NCI-H1694 treated with DMSO at 0.1 percent for 48 hours (cell line): Measurements from ENCODE around the gene PHF12.
"Not testable (repeated sequence)": the region's sequence is repeated elsewhere in the genome, so short reads cannot be mapped to it uniquely, and the experiment has no call there.

Experiments
- DNase-seq: peaks from one replicate; lab custom pipeline; 2025; lab: John Stamatoyannopoulos, UW

The PHF12 gene

GRCh38 chr17:28882154-28882895 is 69.0 kb downstream of the PHF12 start:
- DNase-seq = no peak

DNA sequence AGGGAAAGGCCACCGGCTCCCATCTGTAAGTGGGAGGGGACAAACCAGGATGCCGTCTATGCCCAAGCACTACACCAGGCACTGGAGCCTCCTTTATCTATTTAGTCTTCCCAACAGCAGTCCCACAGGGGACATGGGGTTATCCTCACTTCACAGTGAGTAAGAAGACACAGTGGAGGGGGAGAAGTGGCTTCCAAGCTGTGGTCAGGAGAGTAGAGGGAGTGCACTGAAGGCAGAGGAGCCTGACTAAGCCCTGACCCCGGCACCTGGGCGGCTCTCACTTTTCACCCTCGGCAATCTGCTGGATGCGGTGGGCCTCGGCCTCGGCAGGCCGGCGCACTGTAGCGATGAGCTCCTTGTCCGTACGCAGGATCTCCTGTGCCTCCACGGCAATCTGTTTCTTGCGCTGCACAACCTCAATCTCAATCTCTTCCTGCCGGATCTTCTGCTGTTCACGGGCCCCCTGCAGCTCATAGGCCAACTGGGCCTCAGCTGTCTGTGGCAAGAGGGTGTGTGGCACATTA is 69.7 kb downstream of the PHF12 start:
- no peak for DNase-seq

- DNase-seq = no peak
Measured at GRCh38 chr17:28880572-28880945, 70.8 kb downstream of the PHF12 start.

- DNase-seq = no peak
Measured at GRCh38 chr17:28879886-28880571, 71.3 kb downstream of the PHF12 start.

DNA sequence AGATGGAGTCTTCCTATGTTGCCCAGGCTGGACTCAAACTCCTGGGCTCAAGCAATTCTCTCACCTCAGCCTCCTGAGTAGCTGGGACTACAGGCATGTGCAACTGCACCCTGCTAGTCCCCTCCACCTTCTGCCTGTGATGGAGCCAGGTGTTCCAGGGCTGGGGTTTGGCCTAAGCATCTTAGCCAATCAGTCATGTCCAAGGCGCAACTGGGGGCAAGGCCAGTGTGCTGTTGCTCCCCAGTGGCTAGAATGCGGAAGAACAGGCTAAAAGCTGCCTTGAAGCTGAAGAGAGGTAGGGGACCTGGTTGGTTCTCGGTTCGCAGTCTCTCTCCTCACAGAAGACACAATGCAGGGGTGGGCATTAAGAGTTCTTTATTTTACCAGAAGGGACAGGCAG is 72.3 kb downstream of the PHF12 start:
- peak; percentile 26 for DNase-seq

DNA sequence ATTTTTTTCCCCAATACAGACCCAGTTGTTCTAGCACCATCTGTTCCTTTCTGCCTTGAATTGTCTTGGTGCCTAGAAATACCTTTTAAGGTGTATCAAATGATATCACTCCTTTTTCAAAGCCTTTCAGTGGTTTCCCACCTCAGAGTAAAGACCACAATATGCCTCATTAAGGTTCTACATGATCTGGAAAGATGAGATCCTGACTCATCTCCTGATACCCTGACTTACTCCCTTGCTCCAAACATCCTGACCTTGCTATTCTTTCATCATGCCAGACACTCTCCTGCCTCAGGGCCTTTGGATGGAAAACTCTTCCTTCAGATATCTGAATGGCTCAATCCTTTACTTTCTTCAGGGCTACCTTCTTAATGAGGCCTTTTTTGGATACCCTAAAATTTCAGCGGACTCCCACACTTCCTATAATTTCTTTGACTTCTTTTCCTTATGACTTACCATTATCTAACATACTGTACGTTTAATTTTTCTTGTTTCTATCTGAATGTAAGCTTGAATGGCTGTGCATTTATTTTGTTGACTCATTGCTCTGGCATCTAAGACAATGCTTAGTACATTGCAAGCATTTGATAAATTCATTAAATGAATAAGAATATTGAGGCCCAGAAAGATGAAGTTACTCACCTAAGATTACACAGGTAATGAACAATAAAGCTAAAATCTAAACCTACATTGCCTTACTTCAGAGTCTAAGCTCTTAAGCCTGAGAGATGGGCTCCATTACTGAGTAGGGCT is 73.0 kb downstream of the PHF12 start:
- no peak for DNase-seq

- DNase-seq = not testable (repeated sequence)
Measured at GRCh38 chr17:28877150-28877711, 74.1 kb downstream of the PHF12 start.

- no peak for DNase-seq
Measured at GRCh38 chr17:28875848-28876550, 75.3 kb downstream of the PHF12 start.

DNA sequence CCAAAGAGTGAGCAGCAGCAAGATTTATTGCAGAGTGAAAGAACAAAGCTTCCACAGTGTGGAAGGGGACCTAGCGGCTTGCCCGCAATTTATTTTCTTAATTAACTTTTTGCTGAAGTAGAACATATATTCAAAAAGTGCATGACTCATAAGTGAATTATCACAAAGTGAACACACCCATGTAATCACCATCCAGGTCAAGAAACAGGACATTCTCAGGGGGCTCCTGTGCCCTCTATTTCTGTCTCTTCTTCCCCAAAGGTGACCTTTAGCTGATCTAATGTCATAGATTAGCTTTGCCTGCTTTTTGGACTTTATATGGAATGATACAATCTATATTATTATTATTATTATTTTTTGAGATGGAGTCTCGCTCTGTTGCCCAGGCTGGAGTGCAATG is 76.6 kb downstream of the PHF12 start:
- no peak for DNase-seq

- no peak for DNase-seq
Measured at GRCh38 chr17:28873839-28874238, 77.5 kb downstream of the PHF12 start.

DNA sequence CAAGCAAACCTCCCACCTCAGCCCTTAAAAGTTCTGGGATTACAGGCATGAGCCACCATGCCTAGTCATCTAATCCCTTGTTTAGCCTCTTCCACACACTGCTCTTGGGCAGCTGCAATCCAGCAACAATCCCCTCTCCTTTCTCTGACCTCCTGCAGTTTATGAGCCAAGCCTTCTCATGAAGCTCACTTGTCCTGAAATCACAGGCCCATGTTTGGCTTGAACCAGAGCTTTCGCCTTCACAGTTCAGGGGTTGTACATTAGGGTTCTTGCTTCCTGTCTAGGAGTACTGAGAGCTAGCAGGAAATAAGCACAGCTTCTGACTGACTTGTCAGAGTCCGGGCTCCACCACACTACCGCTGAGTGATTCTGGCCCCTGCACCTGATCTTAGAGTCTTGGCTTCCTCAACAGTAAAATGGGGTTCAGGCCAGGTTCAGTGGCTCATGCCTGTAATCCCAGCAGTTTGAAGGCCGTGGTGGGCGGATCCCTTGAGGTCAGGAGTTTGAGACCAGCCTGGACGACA is 80.2 kb downstream of the PHF12 start:
- no peak for DNase-seq

DNA sequence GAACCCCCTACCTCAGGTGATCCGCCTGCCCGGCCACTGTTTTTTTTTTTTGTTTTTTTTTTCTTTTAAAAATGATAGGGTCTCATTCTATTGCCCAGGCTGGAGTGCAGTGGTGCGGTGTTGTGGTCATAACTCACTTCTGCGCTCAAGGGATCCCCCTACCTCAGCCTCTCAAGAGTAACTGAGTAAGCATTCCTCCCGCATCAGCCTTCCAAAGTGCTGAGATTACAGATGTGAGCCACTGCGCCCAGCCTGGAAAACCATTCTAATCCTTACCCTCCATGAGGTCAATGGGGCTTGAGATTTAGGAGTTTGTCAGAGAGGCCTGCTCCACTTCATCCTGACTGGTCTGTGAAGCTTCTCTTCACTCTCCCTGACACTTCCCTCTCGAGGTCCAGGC is 84.0 kb downstream of the PHF12 start:
- DNase-seq = no peak

- no peak for DNase-seq
Measured at GRCh38 chr17:28865946-28866752, 85.2 kb downstream of the PHF12 start.

GRCh38 chr17:28864991-28865849 is 86.1 kb downstream of the PHF12 start:
- no peak for DNase-seq

- DNase-seq = no peak
Measured at GRCh38 chr17:28863953-28864352, 87.4 kb downstream of the PHF12 start.

GRCh38 chr17:28862561-28862960 is 88.8 kb downstream of the PHF12 start:
- DNase-seq = no peak

GRCh38 chr17:28861393-28862203 is 89.7 kb downstream of the PHF12 start:
- no peak for DNase-seq

GRCh38 chr17:28860363-28860808 is 90.9 kb downstream of the PHF12 start:
- DNase-seq = no peak
